Ectodermal cell (in vitro differentiated cells): Measurements from ENCODE around the gene NEAT1.
A peak's percentile ranks its signal among the peaks of the same experiment; 100 is the strongest.

Source experiments
- H3K27ac ChIP-seq: 2 replicates; pipeline ENCODE4 v1.7.0; 2013; ENCODE audit warnings: mild to moderate bottlenecking, low read depth, low read length; ENCODE audit not compliant: insufficient read depth, poor library complexity, severe bottlenecking
- H3K27me3 ChIP-seq: 2 replicates; pipeline ENCODE4 v1.7.0; 2013; ENCODE audit warnings: mild to moderate bottlenecking, low read length; ENCODE audit not compliant: insufficient read depth, control insufficient read depth, poor library complexity, severe bottlenecking
- H3K36me3 ChIP-seq: one replicate; pipeline ENCODE4 v1.7.0; 2013; ENCODE audit warnings: low read length; ENCODE audit not compliant: control insufficient read depth, insufficient read depth
- H3K4me1 ChIP-seq: one replicate; pipeline ENCODE4 v1.7.0; 2013; ENCODE audit warnings: low read length; ENCODE audit not compliant: control insufficient read depth, insufficient read depth
- H3K4me3 ChIP-seq: 2 replicates; pipeline ENCODE4 v1.7.0; 2013; ENCODE audit warnings: low read depth, low read length, control low read depth; ENCODE audit not compliant: insufficient read depth
- H3K9me3 ChIP-seq: 2 replicates; pipeline ENCODE4 v1.7.0; 2013; ENCODE audit warnings: mild to moderate bottlenecking, low read length, moderate library complexity; ENCODE audit not compliant: control insufficient read depth
- WGBS, 2 experiments: methylation state at CpG; one replicate each; pipeline ENCODE4 v1.1.7; 2013; ENCODE audit warnings: missing lambda C conversion rate in 2 of 2; 5-methylcytosine and 5-hydroxymethylcytosine counted together

Gene NEAT1

DNA sequence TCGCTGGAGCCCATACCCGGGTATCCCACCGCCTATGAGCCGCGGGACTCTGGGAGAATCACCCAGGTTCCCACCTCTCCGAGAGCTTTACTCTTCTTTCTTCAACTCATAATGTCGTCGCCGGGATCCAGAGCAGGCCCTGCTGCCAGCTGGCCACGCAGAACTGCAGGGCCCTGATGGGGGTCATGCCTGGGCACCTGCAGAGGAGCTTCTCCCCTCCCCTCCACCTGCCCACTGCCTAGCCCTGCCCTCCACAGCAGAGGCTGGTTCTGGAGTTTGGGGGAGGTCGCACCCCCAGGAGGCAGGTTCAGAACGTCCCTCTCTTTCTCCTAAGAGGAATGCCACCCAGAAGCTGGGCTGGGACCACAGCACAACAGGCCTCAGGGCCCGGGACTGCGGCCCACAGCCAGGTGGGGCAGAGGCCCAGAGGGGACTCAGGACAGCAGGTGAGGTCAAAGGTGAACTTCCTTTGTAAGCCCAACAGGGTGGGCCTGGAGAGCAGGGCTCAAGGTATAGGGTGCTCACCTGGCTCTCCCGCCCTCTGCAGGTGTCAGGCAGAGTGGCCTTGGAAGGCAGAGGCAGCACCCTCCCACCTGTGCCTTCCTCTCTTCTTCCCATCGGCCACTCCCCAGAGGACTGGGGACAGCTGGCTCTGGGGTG is 42.0 kb upstream of the NEAT1 start:
- H3K4me3 ChIP-seq, result no peak overlapping the region
- no peaks in the 10 kb centered on the region for H3K9me3 ChIP-seq
- no peak overlapping the region for H3K27ac ChIP-seq
- no peaks in the 10 kb centered on the region for H3K36me3 ChIP-seq
- H3K27me3 ChIP-seq, result no peaks in the 10 kb centered on the region
- H3K4me1 ChIP-seq, result peaks cover 16% of the 10 kb centered on the region
- WGBS, 2 experiments, result 92 to 93% methylated on average over 16 of the region's 16 CpGs

DNA sequence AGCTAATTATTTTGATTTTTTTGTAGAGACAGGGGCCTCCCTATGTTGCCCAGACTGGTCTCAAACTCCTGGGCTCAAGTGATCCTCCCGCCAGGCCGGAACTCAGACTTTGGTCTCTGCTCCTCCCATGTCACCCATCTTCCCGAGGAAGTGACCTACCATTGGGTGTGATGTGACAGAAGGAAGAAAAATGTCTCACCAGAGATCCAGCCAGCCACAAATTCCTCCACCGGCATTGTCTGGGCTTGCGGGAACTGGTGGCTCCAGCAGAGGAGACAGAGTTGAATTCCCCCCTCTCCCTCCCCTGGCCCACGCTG is 40.9 kb upstream of the NEAT1 start:
- no peaks in the 10 kb centered on the region for H3K36me3 ChIP-seq
- WGBS, 2 experiments, result 79 to 80% methylated on average over 6 of the region's 6 CpGs
- no peaks in the 10 kb centered on the region for H3K27me3 ChIP-seq
- no peak overlapping the region for H3K4me3 ChIP-seq
- H3K4me1 ChIP-seq, result peaks cover 16% of the 10 kb centered on the region
- H3K27ac ChIP-seq, result no peak overlapping the region
- H3K9me3 ChIP-seq, result no peaks in the 10 kb centered on the region

DNA sequence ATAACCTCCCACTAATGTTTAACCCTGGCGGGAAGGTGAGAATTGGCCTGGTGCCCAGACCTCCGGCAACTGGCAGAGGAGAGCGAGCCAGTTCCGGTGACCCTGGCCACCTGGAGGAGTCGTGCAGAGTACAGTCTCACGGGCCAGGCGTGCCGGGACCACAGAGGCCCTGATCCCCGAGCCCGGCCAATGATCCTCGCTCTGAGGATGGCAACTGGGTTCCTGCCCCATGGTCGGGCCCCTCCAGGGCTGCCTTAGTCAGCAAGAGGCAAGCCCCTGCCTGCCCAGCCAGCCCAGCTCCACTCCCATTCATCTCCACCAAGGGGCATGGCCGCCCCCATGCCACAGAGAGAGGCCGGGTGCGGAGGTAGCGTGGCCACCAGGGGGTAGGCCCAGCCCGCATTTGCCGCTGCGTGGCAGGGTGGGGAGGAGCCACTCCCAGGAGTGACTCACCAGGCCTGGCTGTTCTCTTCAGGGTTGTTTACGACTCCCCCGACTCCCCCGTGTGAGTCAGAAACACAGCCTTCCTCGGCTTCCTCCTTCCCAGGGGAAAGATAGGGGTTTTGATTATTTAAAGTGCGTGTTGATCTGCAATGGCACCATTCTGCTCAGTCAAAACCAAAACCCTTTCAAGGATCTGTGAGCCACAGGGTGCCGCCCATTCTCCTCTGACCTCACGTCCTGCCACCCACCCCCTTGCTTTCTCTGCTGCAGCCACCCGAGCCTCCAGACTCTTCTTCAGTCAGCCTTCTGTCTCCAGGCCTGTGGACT is 40.4 kb upstream of the NEAT1 start, which contains the start of gene SLC25A45:
TSS of gene SLC25A45 (minus strand) at position 614 of the 771 bp plus-strand sequence. CDS start 695 bp downstream, outside the sequence.
- H3K27ac ChIP-seq, result no peak within 1 kb of the TSS
- no peaks in the 10 kb centered on the region for H3K36me3 ChIP-seq
- no peaks in the 10 kb centered on the region for H3K27me3 ChIP-seq
- 42 to 47% methylated on average over 27 of the region's 27 CpGs for WGBS, 2 experiments
- H3K4me3 ChIP-seq, result no peak within 1 kb of the TSS
- no peaks in the 10 kb centered on the region for H3K9me3 ChIP-seq
- H3K4me1 ChIP-seq, result peaks cover 20% of the 10 kb centered on the region

DNA sequence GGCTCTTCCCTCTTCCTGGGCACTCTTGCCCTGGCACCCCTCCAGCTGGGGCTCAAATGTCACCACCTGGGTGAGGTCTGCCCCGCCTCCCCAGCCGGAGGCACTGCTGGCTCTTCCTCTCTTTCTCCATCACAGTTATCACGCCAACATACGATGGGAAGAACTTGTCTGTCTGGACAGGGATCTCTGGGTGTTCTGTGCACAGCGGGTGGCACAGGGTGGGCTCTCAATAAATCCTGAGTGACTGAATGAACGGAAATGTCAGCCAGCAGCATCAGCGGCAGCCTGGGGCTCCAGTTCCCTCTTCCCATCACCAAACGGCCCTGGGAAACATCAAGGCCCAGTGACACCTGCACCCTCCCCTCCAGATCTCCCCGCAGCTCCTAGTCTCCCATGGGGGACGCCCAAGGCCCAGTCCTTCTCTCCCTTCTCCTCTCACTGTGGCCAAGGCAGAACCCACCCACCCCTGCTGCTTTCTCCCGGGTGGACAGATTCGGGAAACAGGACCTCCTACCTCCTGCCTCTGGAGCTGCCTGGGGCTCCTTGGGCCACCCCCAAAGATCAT is 39.7 kb upstream of the NEAT1 start:
- 78 to 86% methylated on average over 12 of the region's 12 CpGs for WGBS, 2 experiments
- H3K4me1 ChIP-seq, result peaks cover 20% of the 10 kb centered on the region
- no peaks in the 10 kb centered on the region for H3K27me3 ChIP-seq
- no peaks in the 10 kb centered on the region for H3K9me3 ChIP-seq
- no peaks in the 10 kb centered on the region for H3K36me3 ChIP-seq
- H3K27ac ChIP-seq, result no peak overlapping the region
- H3K4me3 ChIP-seq, result no peak overlapping the region

DNA sequence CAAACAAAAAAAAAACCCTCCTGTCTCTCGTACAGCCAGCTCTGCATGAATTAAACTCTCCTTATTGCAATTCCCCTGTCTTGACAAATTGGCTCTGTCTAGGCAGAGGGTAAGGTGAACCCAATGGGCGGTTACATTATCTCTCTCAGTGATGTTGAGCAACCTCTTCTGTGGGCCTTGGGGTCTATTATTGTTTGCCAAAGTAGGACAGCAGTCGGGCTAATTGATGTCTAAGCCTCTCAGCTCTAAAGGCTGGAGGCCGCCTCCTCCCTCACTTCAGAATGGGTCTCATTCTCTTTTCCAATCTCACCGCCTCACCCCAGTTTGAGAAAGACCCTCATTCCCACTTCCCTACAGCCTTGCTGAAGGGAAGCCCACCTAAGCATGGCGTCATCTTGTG is 38.8 kb upstream of the NEAT1 start:
- H3K4me1 ChIP-seq, result peaks cover 20% of the 10 kb centered on the region
- WGBS, 2 experiments, result 92 to 93% methylated on average over 6 of the region's 6 CpGs
- H3K4me3 ChIP-seq, result no peak overlapping the region
- H3K36me3 ChIP-seq, result no peaks in the 10 kb centered on the region
- H3K27me3 ChIP-seq, result no peaks in the 10 kb centered on the region
- H3K27ac ChIP-seq, result no peak overlapping the region
- no peaks in the 10 kb centered on the region for H3K9me3 ChIP-seq

DNA sequence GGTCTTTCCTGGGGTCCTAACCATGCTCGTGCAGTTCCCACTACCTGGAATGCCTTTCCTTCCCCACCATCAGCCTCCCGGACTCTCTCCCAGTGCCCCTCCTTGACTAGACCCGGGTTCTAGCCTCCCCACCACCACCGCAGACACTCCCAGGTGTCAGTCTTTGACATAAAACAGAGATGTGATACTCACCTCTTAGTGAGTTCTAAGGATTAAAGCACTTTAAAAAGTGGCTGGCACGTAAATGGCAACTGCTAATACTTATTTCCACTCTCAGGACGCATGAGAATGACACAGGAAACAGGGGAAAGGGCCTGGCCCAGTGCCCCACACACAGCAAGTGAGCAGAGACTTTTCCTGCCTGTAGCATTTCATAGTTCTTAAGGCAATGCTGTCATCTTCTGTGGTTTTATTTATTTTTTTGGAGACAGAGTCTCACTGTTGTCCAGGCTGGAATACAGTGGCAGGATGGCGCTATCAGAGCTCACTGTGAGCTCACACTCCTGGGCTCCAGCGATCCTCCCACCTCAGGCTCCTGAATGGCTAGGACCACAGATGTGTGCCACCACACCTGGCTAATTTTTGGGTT is 38.2 kb upstream of the NEAT1 start:
- H3K36me3 ChIP-seq, result no peaks in the 10 kb centered on the region
- H3K27ac ChIP-seq, result no peak overlapping the region
- no peak overlapping the region for H3K4me3 ChIP-seq
- no peaks in the 10 kb centered on the region for H3K9me3 ChIP-seq
- H3K27me3 ChIP-seq, result no peaks in the 10 kb centered on the region
- 87 to 90% methylated on average over 8 of the region's 8 CpGs for WGBS, 2 experiments
- H3K4me1 ChIP-seq, result peaks cover 20% of the 10 kb centered on the region

DNA sequence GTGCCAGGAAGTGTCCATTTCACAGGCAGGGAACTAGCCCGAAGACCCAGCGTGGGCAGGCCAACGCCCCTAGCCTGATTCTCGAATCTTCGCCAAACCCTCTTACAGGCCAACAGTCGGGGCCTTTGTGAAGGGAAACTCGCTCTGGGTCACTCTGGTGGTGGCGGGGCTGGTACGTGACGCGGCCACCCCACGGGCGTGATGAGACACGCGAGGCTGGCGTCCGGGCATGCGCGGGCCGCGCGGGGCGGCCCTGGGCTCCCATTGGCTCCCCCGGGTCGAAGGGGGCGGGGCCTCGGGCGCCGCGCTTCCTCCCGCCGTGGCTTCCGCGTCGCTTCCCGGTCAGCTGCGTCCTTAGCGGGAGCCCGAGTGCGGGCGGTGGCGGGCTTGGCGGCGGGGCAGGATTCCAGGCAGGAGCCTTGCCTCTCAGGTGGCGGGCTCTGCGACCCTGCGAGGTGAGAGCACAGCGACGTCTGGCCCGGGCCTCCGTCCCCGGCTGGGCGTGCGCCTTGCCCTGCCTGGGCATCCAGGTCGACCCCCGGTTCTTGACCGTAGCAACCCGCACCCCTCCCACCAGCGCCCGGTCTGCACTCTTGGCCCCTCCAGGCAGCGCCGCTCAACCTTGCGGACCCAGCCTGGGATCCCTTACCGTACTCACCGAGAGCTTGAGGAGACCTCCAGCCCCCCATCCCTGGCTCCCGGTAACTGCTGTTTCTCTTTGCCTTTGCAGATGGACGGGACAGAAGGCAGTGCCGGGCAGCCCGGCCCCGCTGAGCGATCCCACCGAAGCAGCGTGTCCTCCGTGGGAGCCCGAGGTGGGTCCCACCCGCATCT is 36.1 kb upstream of the NEAT1 start, which contains the start of gene FRMD8:
TSS of gene FRMD8 (plus strand) at position 331 of the 834 bp plus-strand sequence. CDS start at position 731, 400 bp downstream.
- H3K4me3 ChIP-seq, result peak within 1 kb of the TSS; percentile 76
- H3K27ac ChIP-seq, result no peak within 1 kb of the TSS
- 8% methylated on average over 76 of the region's 76 CpGs for WGBS, 2 experiments
- no peaks in the 10 kb centered on the region for H3K9me3 ChIP-seq
- peaks cover 35% of the 10 kb centered on the region for H3K4me1 ChIP-seq
- H3K27me3 ChIP-seq, result no peaks in the 10 kb centered on the region
- no peaks in the 10 kb centered on the region for H3K36me3 ChIP-seq

DNA sequence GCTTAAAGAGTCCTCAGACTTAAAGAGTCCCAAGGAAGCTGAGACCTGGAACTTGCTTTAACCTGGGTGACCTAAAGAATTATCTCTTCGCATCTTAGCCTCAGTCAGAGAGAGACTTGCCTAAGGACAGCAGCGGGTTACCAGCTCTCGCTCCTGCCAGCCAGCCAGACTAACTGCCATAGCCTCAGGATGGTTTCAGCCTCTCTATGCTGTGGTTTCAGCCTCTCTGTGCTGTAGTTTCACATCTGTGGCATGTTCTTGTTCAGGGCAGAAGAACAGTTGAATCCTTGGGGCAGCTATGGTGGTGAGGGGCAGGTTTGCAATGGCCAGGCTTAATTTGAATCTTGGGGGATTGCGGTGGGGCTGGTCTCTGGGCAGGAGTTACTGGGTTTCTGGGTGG is 33.9 kb upstream of the NEAT1 start:
- no peaks in the 10 kb centered on the region for H3K27me3 ChIP-seq
- H3K27ac ChIP-seq, result no peak overlapping the region
- 95% methylated on average over 4 of the region's 4 CpGs for WGBS, 2 experiments
- no peaks in the 10 kb centered on the region for H3K36me3 ChIP-seq
- no peaks in the 10 kb centered on the region for H3K9me3 ChIP-seq
- H3K4me1 ChIP-seq, result peaks cover 19% of the 10 kb centered on the region
- H3K4me3 ChIP-seq, result no peak overlapping the region

DNA sequence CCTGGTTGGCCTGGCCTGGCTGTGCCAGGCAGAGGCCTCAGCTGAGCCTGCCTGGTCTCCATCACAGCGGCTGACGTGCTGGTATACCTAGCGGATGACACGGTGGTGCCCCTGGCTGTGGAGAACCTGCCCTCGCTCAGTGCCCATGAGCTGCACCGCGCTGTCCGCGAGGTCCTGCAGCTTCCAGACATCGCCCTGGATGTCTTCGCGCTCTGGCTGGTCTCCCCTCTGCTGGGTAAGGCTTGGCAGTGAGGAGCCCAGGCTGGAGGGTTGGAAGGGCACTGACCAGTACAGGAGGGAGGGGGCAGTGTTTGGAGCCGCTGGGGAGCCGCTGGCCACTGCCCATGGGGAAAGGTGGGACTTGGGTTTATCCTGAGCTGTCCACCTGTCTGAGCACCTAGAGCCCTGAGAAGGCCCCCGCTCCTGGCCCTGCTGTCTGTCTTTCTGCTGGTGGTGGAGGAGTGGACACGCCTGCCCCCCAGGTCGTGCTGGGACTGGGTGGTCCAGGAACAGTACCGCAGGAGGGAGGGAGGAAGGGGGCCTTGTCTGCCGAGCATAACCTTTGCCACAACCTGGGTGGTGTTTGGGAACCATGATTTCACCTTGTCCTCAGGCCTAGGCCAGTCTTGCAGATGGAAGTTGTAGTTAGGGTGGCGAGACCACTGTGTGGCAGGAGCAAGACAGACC is 33.2 kb upstream of the NEAT1 start:
- WGBS, 2 experiments, result 95% methylated on average over 20 of the region's 20 CpGs
- Histone ChIP-seq H3K4me1 (peaks cover 19% of the 10 kb centered on the region), H3K4me3 (no peak overlapping the region), H3K27me3 (no peaks in the 10 kb centered on the region), H3K27ac (no peak overlapping the region), H3K36me3 (no peaks in the 10 kb centered on the region), H3K9me3 (no peaks in the 10 kb centered on the region)
